GM19023 (cell line): Measurements from ENCODE around the gene SLC25A34.

Source experiments
- ATAC-seq: cut with Tn5 transposase; IDR thresholded peaks from one replicate; pipeline ENCODE4 v1.9.1; 2021; ENCODE audit warnings: mild to moderate bottlenecking, moderate library complexity; ENCODE audit not compliant: unreplicated experiment

The SLC25A34 gene

DNA sequence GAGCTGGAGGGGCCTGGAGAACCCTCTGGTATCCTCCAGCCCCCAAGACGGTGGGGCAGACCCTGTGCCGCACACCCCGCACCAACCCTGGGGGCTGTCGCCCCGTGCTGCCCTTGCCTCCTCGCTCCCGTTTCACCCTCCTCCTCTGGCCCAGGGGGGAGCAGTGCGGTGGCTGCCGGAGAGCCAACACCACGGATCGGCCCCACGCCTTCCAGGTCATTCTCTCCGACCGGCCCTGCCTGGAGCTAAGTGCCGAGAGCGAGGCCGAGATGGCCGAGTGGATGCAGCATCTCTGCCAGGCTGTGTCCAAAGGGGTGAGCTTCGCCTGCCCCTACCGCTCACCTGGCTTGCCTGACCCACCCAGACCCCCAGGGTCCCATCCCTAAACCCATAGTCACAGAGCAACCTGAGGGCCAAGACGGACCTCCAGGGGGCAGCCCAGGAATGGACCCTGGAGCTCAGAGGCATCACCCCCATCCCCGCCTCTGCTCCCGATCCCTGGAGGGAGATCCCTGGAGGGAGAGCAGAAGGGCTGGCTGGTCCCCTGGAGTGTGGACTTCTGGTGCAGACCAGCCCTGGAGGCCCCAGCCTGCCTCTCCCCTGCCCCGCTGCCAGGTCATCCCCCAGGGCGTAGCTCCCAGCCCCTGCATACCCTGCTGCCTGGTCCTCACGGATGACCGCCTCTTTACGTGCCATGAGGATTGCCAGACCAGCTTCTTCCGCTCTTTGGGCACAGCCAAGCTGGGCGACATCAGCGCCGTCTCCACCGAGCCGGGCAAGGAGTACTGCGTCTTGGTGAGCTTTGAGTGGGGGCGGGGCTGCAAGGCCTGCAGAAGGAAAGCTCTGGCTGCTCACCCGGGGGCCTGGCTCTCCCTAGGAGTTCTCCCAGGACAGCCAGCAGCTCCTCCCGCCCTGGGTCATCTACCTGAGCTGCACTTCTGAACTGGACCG lies 4.0 kb upstream of the SLC25A34 start:
- ATAC-seq = no peak

DNA sequence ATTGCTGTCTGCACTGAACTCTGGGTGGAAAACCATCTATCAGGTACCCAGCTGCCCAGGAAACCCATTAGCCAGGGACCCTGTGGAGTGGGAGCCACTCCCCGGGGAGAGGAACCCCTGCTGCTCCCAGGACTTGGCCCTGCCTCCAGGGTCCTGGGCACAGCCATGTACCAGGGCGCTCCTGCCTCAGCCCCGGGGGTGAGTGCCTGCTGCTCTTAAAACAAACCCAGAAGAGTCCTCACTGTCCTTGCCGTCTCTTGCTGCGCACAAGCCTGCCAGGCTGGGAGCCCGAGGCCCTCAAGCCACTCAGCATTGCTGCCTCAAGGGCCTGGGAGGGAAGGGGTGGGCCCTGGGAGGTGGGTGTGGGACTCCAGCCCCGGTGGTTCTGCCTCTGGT lies 3.4 kb upstream of the SLC25A34 start:
- no peak for ATAC-seq

DNA sequence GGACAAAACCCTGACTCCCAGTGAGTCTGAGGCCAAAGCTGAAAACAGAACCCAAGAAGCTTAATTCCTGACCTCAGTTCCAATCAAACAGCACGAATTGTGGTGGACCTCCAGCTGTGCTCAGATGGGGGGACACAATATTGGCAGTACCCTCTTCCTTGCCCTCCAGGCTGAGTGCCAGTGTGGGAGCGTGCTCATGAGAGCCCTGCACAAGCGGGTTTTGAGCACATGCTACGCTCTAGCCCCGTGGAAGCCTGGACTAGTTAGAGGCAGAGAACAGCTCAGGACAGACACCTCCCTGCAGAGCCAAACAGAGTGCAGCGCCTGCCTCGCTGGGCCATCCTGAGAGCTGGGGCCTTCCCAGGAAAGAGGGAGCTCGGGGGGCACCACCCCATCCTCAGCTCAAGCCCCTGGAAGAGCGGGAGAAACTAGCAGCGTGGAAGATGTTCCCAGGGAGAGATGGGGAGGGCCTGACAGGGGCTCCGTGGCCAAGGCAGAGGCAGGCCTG lies 2.8 kb upstream of the SLC25A34 start:
- ATAC-seq = no peak

DNA sequence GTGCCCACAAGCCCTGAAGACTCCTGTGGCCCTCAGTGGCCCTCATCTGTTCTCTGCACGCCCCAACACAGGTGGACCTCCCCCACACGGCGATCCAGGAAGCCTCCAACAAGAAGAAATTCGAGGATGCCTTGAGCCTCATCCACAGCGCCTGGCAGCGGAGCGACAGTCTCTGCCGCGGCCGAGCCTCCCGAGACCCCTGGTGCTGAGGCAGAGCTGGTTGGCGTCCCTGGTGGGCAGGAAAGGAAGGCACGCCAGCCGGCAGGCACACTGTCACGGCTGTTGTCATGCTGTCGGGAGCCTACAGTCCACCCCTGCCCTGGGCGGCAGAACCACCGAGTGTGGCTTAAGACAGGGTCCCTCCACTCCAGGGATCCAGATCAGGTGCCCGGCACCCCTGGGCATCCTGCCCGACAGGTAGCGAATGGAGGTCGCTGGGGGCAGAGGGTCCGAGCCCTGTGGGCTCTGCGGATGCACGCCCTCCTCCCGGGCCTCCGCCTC lies 2.3 kb upstream of the SLC25A34 start:
- ATAC-seq = no peak

DNA sequence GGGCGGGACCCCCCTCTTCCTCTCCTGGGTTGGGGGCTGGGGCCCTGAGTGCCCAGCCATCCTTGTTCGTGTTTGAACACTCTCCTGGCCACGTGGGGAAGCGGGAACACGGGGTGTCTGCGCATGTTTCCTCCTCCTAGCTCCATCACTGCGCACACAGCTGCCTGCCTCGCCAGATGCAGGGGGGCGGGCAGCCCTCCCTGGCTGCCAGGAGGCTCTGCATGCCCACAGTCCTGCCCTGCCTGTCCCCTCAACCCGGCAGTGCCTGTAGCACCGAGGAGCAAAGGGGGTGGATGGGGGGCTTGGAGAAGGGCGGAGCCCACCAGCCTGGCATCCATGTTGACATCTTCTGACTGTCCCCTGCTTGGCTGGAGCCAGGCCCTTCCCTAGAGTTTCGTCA lies 1.8 kb upstream of the SLC25A34 start:
- ATAC-seq = no peak

DNA sequence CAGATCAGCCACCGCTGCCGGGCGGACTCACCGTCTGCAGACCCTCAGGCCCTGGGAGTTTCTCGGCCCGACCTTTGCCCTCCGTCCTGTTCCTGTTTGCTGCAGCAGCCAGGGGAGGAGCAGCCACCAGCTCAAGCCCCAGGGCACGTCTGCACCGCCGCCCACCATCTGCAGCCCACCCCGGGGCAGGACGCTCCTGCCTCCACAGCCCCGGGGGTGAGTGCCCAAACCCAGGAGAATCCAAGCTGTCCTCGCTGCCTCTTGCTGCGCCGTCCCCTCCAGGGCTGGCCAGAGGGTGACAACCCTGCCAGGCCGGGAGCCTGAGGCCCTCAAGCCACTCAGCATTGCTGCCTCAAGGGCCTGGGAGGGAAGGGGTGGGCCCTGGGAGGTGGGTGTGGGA lies 1.2 kb upstream of the SLC25A34 start:
- ATAC-seq = no peak

DNA sequence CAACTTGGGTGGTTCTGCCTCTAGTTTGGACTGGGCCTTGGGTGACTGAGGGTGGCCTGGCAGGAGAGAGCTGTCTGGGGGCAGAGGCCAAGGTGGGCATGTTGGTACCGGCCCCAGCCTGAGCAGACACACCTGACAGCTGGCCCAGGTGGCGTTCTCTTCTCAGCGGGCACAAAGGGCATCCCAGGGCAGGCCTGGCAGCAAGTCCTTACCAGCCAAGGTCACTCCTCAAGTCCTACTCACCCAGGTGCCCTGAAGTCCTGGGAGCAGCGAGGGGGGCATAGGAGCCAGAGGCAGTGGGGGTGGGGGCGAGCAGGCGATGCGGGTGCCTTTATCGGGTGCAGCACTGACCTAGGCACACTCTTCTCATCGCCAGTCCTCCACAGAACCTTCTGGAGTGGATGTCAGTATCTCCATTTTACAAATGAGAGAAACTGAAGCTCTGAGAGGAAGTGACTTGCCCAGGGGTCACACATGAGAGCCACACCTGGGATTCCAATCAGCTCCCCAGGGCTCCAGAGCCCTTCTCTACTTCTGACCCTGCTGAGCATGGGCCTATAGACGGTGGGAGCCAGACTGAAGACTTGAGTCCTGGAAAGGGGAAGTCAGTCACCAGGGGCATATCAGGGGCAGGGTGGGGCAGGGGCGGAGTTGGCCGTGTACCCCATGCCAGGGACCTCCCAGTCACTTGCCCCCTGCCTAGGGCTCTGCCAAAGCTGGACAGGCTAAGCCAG lies 587 bp upstream of the SLC25A34 start:
- no peak for ATAC-seq

DNA sequence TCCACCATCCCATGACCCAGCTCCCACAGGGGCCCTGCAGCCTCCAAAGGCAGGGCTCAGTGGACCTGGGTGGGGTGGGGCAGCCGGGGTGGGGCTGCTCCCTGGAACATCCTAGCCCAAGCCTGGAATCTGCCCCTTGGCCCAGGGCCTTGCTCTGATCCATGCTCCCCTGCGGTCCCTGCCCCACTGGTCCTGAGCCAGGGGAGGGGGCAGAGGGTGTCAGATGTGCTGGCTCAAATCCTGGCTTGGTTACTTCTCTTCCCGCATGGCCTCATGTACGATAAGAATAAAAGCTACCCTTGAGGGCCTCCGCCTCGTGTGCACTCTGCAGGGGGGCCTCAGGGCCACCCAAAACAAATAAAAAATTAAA lies 819 bp downstream of the SLC25A34 start:
- no peak for ATAC-seq

DNA sequence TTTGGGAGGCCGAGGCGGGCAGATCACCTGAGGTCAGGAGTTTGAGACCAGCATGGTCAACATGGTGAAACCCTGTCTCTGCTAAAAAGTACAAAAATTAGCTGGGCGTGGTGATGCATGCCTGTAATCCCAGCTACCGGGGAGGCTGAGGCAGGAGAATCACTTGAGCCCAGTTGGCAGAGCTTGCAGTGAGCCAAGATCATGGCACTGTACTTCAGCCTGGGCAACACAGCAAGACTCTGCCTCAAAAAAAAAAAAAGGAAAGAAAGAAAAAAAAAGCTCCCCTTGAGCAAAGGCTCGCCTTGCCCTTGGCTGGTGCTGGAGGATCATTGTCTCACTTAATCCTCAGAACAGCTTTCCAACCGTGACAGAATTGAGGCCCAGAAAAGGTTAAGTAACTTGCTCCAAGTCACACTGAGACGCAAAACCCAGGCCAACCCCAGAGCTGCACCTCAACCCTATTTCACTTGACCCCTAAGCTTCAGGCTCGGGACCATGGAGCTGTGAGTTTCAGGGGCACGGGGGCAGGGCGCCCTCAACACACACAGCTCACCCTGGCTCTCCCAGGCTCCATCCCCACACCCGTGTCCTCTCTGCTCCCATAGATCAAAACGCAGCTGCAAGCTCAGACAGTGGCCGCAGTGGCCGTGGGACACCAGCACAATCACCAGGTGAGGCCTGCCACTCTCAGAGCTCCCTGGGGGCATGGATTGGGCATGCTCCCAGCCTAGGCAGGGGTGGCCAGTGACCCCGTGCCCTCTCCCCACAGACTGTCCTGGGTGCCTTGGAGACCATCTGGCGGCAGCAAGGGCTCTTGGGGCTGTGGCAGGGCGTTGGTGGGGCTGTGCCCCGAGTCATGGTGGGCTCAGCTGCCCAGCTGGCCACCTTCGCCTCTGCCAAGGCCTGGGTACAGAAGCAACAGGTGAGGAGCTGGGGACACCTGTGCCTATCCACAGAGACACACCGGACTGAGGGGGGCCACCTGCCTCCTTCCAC lies 1.6 kb downstream of the SLC25A34 start:
- ATAC-seq = no peak

DNA sequence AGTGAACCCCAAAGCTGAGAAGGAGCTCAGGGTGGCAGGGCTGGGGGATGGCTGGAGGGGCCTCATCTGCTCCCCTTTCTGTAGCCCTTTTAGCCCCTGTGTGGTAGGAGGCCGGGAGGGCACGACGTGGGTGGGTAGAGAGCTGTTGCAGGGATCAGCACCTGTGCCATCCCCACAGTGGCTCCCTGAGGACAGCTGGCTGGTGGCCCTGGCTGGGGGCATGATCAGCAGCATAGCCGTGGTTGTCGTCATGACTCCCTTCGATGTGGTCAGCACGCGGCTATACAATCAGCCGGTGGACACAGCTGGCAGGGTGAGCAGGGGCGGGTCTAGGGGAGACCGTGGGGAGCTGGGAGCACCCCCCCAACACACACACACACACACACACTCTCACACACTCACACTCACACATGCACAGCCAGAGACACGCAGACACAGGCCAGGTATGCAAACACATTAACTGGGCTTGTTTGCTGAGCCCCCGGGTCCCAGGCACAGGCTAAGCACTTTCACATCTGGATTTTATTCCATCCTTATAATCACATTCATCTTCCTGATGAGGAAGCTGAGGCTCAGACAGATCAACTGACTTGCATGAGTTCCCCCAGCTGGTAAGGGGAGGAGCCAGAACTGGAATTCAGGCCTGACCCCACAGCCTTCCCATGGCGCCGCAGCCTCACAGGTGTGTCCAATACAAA lies 2.5 kb downstream of the SLC25A34 start:
- ATAC-seq = no peak

DNA sequence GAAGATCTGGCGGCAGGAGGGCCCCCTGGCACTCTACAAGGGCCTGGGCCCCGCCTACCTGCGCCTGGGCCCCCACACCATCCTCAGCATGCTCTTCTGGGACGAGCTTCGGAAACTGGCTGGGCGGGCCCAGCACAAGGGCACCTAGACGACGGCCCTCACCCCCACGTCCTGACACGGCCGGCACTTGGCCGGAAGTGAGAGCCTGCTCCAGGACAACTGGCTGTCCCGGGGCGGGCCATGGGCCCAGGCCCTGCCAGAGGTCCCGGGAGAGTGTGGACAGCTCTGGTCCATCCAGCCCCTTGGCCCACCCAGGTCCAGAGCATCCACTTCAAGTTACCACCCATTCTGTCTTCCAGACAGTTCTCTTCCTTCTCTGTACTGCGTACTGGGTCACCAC lies 3.2 kb downstream of the SLC25A34 start:
- no peak for ATAC-seq

DNA sequence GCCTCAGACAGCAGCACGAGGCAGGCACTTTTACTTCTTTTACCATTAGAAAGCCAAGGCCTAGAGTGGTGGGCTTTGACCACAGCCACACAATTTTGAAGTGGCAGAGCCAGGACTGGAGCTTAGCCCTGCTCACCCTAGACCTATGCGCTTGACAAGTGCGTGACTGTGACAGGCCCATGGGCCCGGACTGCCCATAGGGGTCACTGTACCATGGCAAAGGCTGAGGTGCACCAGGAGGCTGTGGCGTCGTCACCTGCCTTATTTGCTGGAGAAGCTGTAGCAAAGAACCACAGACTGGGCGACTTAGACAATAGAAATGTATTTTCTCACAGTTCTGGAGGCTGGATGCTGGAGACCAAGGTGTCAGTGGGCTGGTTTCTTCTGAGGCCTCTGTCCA lies 3.7 kb downstream of the SLC25A34 start:
- no peak for ATAC-seq

DNA sequence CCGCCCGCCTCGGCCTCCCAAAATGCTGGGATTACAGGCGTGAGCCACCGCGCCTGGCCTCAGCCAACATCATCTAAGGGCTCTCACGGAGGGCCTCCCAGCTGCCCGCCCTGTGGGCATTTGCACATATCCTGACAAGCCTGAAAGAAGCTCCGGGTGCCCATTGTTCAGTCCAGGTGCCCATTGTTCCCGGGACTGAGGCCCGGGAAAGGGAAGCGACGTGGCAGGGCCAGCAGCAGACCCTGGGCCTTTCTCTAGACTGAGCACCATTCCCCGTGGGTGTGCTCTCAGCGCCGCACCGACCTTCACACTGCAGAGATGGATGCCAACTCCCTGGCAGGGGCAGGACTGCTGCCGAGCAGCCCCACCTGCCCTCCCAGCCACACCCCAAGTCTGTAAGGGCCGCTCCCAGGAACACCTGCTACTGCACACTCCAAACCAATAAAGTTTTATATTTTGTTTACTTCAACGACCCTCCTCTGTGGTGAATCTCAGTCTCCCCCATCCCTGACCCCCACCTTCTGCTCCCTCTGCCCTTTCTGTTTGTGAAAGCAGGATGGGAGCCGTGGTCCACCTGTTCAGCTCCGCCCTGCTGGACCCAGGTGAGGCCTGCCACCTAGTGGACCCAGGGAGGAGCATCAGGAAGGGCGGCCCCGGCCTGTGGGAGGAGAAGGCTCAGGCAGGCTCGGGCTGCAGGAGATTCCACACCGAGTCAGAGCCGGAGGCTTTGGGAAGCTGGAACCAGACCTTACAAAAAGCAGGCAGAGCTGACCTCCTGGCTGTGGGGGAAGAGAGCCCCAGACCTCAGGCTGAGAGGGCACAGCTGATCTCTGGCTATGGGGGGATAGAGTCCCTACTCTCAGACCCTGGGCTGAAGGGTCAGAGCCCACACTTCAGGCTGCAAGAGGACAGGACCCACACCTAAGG lies 5.1 kb downstream of the SLC25A34 start:
- no peak for ATAC-seq

DNA sequence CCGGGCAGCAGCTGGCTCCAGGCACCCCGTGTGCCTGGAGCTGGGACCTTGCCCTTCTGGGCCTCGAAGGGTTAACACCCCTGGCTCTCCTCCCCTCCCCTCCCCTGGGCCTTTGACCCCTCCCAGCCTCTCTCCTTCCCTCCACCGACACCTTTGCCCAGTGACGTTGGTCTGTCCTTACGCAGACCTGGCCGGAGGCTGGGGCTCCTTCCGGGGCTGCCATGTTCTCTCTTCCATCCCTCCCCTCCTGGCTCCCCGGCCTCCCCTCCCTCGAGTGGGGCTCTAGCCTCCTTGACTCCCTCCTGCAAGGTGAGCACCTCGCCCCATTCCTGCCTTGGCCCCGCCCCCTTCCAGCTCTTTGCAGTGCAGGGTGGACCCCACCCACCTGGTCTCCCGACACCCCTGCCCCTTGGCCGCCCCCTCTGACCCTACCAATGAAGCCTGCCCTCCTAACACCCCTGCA lies 6.3 kb downstream of the SLC25A34 start, which contains the start of gene TMEM82:
TMEM82 (plus strand) TSS at position 161 of the 463 bp plus-strand sequence; CDS start at position 222, 61 bp downstream.
- ATAC-seq = no peak

DNA sequence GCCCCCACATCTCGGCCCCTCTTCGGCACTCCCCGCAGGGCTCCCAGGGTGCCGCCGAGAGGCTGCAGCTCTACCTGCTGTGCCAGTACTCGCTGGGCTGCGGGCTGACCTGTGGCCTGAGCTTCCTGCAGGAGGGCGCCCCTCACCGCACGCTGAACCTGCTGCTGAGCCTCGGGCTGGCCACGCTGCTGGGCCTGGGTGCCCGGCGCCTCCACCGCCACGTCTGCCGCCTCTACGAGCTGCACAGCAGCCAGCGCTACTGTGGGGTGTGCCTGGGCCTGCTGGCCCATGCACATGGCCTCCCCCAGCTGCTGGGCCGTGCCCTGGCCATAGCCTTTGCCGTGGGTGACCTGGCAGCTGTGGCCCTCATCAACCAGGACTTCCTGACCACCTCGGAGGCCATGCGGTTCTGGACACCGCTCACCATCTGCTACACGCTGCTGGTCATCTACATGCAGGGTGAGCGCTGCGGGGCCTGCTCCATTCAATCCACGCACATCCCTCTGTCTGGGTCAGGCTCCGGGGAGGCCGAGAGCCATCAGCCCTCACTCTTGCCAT lies 8.1 kb downstream of the SLC25A34 start:
- no peak for ATAC-seq

DNA sequence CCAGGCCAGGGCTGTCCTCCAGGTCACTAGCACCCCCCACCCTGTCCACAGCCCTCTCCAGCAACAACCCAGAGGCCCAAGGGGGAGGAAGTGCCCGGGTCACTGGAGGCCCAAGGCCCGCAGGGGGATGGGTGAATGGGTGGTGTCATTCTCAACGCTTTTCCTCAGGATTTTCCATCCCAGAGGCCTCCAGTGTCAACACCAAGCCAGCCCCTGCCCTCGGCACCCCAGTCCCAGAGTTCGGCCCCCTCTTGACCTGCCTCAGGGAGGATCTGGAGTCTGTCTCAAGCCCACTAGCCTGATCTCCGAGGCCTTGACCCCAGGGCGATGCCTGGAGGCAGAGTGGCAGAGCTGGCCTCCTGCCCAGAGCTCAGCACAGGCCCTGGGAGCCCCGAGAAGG lies 11.3 kb downstream of the SLC25A34 start:
- no peak for ATAC-seq

DNA sequence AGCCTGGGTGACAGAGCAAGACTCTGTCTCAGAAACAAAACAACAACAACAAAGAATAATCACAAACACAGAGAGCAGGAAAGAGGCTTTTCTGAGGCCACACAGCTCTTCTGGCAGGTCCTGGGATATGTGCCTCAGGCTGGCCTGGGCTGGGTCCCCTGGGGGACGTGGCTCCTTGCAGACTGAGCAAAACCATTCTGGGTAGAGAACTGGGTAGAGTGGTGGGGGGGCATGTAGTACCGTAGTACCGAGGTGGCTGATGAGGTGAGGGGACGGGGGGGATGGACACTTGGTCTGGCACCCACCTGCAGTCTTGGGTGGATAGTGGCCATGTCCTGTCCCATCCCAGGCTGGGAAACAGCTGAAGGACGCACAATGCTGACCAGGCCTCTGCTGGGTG lies 12.2 kb downstream of the SLC25A34 start:
- ATAC-seq = no peak

DNA sequence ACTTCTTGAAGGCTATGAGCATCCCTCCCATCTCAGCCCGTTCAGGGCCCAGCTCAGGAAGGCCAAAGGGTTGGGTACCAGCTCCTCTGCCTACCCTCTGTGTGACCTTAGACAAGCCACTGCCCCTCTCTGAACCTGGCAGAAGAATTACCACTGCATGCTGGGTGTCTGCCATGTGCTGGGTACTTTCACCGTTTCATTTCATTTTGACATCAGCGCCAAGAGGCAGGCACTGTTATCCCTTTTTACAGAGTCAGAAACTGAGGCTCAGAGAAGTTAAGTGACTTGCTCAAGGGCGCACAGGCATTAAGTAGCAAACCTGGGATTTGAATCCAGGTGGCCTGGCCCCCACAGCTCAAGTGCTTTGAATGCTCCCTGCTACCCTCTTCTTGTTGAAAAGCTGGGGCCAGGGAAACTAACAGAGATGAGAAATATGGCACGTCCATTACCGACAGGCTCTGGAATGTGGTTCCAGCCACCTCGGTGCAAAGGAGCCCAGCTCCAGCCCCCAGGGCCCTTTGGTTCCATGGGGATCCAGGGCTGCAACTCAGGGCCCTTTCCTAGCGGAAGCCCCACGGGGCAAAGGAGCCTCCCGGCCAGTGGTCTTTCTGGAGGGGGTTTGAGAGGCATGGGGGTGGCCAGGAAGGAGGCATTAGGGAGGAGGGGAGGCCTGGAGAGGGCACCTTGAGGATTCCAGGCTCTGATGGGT lies 12.8 kb downstream of the SLC25A34 start:
- no peak for ATAC-seq
